Measurements from ENCODE around the gene RSPO3.

GRCh38 chr6:127118298-127119101 is at the start of gene RSPO3:
- TF ChIP-seq POLR2AphosphoS5 (IDR thresholded peaks at IDR 0.05; ENCODE audit: low read depth, low read length) (no peak), POLR2A (IDR thresholded peaks at IDR 0.05; ENCODE audit: low read depth, low read length) (no peak), TAF1 (IDR thresholded peaks at IDR 0.05; ENCODE audit: borderline replicate concordance, low read depth, low read length) (no peak)
